ENCODE data around the gene KLHL30. TPM values are rescaled to one million over a fixed set of nuclear protein-coding genes. Genes with fewer than 3 reads are reported as not detected.

KLHL30 gene
- total and polyA plus RNA-seq, 3 experiments from 2014 or later: not detected

- Histone ChIP-seq H3K27me3 (ENCODE audit: insufficient read depth, low read length, poor library complexity, severe bottlenecking) (no peaks in the 10 kb centered on the region), H3K4me3 (ENCODE audit: low read length) (no peak overlapping the region), H3K4me1 (ENCODE audit: insufficient read depth, low read length) (no peaks in the 10 kb centered on the region), H3K36me3 (ENCODE audit: insufficient read depth, low read length) (no peaks in the 10 kb centered on the region), H3K9me3 (ENCODE audit: low read length) (no peaks in the 10 kb centered on the region), H3K27ac (ENCODE audit: low read depth, low read length) (no peak overlapping the region)
- H3K27me3 Mint-ChIP-seq: peaks cover 0 to 2% of the 10 kb centered on the region in 2 donors
- peak overlapping the region in 1 of 8 donors; percentile 10 for H3K27ac Mint-ChIP-seq
- H3K4me3 Mint-ChIP-seq: no peak overlapping the region
- no peaks in the 10 kb centered on the region for H3K4me1 Mint-ChIP-seq
- DNase-seq: no peak
- ChIA-PET POLR2A (no interaction called here), CTCF (no interaction called here)
- no peaks in the 10 kb centered on the region for H3K9me3 Mint-ChIP-seq
- H3K36me3 Mint-ChIP-seq: peaks cover 0 to 21% (median 5%) of the 10 kb centered on the region in 3 donors
These were observed 43.3 kb upstream of the KLHL30 start for GRCh38 chr2:238095143-238095542.

- ChIA-PET CTCF (no interaction called here), POLR2A (no interaction called here)
- DNase-seq: no peak
- H3K9me3 Mint-ChIP-seq: no peaks in the 10 kb centered on the region
- peaks cover 0 to 16% (median 5%) of the 10 kb centered on the region in 3 donors for H3K36me3 Mint-ChIP-seq
- no peaks in the 10 kb centered on the region for H3K4me1 ChIP-seq (ENCODE audit: insufficient read depth, low read length)
- H3K27ac ChIP-seq (ENCODE audit: low read depth, low read length): no peak overlapping the region
- H3K4me3 ChIP-seq (ENCODE audit: low read length): no peak overlapping the region
- H3K4me1 Mint-ChIP-seq: no peaks in the 10 kb centered on the region
- H3K9me3 ChIP-seq (ENCODE audit: low read length): no peaks in the 10 kb centered on the region
- H3K36me3 ChIP-seq (ENCODE audit: insufficient read depth, low read length): no peaks in the 10 kb centered on the region
- peak overlapping the region in 1 of 8 donors; percentile 57 for H3K27ac Mint-ChIP-seq
- no peaks in the 10 kb centered on the region for H3K27me3 ChIP-seq (ENCODE audit: insufficient read depth, low read length, poor library complexity, severe bottlenecking)
- H3K4me3 Mint-ChIP-seq: no peak overlapping the region
- peaks cover 0 to 2% of the 10 kb centered on the region in 2 donors for H3K27me3 Mint-ChIP-seq
These were observed 42.0 kb upstream of the KLHL30 start for GRCh38 chr2:238096311-238097011.

DNA sequence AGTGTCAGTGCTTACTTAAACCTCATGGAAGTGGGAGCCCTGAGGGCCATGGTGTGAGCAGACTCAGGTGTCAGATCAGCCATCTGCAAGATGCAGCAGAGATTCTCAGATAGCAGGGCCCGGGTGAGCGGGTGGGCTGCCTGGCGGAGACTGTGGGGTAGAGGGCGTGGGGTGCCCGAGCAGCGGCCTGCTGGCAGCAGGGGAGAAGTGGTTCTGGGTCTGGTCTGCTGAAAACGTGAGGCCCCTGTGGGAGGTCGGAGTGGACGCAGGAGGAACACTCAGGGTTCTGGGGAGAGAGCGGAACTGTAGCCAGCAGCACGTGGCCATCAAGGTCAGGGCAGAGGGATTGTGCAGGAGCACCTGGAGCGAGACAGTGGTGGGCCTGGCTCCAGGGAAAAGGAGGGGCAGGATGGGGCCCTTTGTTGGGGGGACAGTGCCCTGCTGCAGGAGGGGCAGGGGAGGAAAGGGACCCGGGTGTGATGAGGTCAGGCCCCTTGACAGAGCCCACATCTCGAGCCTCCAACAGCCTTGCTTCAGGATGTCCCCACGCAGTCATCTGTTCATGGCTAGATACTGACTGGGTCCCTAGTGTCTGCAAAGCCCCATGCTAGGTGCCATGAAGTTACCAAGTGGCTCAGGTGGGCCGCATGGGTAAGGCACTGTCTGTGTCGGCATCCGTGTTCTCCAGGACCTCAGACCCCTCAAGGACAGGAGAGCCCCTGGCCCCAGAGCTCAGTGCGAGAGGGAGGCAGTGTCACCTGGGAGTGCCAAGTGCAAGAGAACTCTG lies 41.1 kb upstream of the KLHL30 start:
- Mint-ChIP-seq H3K9me3 (no peaks in the 10 kb centered on the region), H3K27ac (peak overlapping the region in 1 of 8 donors; percentile 85), H3K4me3 (no peak overlapping the region), H3K36me3 (peaks cover 0 to 15% (median 4%) of the 10 kb centered on the region in 3 donors), H3K4me1 (no peaks in the 10 kb centered on the region), H3K27me3 (peaks cover 0 to 2% of the 10 kb centered on the region in 2 donors)
- Histone ChIP-seq H3K4me1 (ENCODE audit: insufficient read depth, low read length) (no peaks in the 10 kb centered on the region), H3K36me3 (ENCODE audit: insufficient read depth, low read length) (no peaks in the 10 kb centered on the region), H3K9me3 (ENCODE audit: low read length) (no peaks in the 10 kb centered on the region), H3K27ac (ENCODE audit: low read depth, low read length) (no peak overlapping the region), H3K27me3 (ENCODE audit: insufficient read depth, low read length, poor library complexity, severe bottlenecking) (no peaks in the 10 kb centered on the region), H3K4me3 (ENCODE audit: low read length) (no peak overlapping the region)
- CTCF ChIA-PET: no interaction called here
- POLR2A ChIA-PET: no interaction called here
- DNase-seq: no peak

DNA sequence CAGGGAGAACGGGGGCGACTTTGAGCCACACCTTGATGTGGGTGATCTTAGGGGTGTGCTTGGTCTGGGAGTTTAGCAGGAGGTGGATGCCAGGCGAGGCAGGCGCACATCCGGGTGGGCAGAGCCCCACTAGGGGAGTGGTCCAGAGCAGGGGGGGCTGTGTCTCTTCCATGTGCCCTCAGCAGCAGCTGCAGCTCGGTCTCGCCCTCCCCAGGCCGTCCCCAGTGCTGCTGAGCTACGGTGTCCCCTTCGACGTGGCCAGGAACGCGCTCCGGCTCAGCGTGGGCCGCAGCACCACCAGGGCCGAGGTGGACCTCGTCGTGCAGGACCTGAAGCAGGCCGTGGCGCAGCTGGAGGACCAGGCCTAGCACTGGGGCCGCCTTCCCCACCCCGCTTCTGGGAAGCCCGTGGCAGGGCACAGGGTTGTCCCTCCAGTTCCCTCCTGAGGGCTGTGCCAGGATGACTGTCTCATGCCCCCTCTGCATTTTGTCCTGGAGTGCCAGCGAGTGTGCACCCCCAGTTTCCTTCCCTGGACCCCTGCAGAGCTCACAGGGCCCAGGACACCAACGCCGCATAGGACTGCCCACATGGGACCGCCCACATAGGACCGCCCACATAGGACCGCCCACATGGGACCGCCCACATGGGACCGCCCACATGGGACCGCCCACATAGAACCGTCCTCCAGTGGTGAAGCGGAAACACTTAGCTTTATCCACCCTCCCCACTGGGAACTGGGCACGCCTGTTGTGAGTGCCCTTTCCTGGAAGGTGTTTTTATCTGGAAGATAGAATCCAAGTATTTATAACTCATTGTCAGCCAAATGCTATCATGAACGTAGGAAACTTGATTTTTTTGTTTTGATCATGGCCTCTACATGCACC lies 40.2 kb upstream of the KLHL30 start:
- ChIA-PET CTCF (no interaction called here), POLR2A (no interaction called here)
- Mint-ChIP-seq H3K4me3 (no peak overlapping the region), H3K27me3 (peaks cover 0 to 2% of the 10 kb centered on the region in 2 donors), H3K27ac (peak overlapping the region in 2 of 8 donors; percentile 60 to 85), H3K4me1 (no peaks in the 10 kb centered on the region), H3K36me3 (peaks cover 0 to 12% (median 0%) of the 10 kb centered on the region in 3 donors), H3K9me3 (no peaks in the 10 kb centered on the region)
- Histone ChIP-seq H3K27ac (ENCODE audit: low read depth, low read length) (no peak overlapping the region), H3K36me3 (ENCODE audit: insufficient read depth, low read length) (no peaks in the 10 kb centered on the region), H3K4me3 (ENCODE audit: low read length) (no peak overlapping the region), H3K27me3 (ENCODE audit: insufficient read depth, low read length, poor library complexity, severe bottlenecking) (no peaks in the 10 kb centered on the region), H3K4me1 (ENCODE audit: insufficient read depth, low read length) (no peaks in the 10 kb centered on the region), H3K9me3 (ENCODE audit: low read length) (no peaks in the 10 kb centered on the region)
- peak in 3 of 5 donors; percentile 16 to 60 (median 20) for DNase-seq

DNA sequence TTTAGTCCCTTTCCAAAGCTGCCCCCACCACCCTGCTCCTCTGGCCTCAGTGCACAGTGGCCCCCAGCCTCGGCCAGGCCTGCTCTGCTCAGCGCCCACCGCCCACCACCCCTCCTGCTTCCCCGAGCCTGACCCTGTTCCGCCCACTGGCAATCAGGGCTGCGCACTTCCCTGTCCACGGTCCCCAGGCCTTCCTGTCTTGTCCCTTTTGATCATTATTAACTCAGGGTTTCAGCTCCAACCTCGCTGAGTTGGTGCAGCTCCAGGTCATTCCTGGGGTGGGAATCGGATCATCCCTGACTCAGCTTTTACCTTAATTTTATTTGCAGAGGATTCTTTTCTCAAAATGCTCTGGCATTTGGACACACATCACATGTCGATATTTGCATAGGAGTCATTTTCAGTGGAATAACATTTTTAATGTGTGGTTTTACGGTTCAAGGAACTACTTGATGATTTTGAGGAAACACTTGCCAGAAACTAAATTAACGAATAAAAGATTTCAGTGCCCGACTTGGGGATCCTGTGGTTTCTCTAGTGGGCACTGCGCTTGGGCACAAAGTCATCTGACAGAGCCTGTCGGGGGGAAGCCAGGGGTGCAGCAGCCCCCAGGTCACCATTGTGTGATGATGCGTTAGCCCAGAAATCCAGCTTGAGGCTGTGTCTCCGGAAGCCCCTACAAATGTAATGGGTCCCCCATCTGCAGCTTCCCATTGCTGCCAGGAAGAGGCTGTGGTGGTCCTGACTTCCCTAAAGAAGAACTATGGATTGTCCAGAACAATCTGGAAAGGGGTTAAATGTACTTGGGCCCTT lies 39.4 kb upstream of the KLHL30 start:
- no peak overlapping the region for H3K4me3 ChIP-seq (ENCODE audit: low read length)
- no peaks in the 10 kb centered on the region for H3K9me3 ChIP-seq (ENCODE audit: low read length)
- H3K9me3 Mint-ChIP-seq: no peaks in the 10 kb centered on the region
- POLR2A ChIA-PET: interaction anchor here (0.5 kb wide), 1 partner anchor 13 kb away, joined by 3 read pairs; no protein-coding TSS in a partner anchor
- no peaks in the 10 kb centered on the region for H3K27me3 ChIP-seq (ENCODE audit: insufficient read depth, low read length, poor library complexity, severe bottlenecking)
- H3K4me3 Mint-ChIP-seq: no peak overlapping the region
- no peaks in the 10 kb centered on the region for H3K4me1 ChIP-seq (ENCODE audit: insufficient read depth, low read length)
- H3K4me1 Mint-ChIP-seq: no peaks in the 10 kb centered on the region
- peaks cover 0 to 8% (median 0%) of the 10 kb centered on the region in 3 donors for H3K36me3 Mint-ChIP-seq
- CTCF ChIA-PET: no interaction called here
- no peak for DNase-seq
- no peaks in the 10 kb centered on the region for H3K27me3 Mint-ChIP-seq
- peak overlapping the region in 1 of 8 donors; percentile 60 for H3K27ac Mint-ChIP-seq
- no peaks in the 10 kb centered on the region for H3K36me3 ChIP-seq (ENCODE audit: insufficient read depth, low read length)
- no peak overlapping the region for H3K27ac ChIP-seq (ENCODE audit: low read depth, low read length)

- Mint-ChIP-seq H3K36me3 (peaks cover 0 to 8% (median 0%) of the 10 kb centered on the region in 3 donors), H3K27me3 (no peaks in the 10 kb centered on the region), H3K4me1 (no peaks in the 10 kb centered on the region), H3K4me3 (no peak overlapping the region), H3K27ac (no peak overlapping the region), H3K9me3 (no peaks in the 10 kb centered on the region)
- H3K4me3 ChIP-seq (ENCODE audit: low read length): no peak overlapping the region
- no peak overlapping the region for H3K27ac ChIP-seq (ENCODE audit: low read depth, low read length)
- POLR2A ChIA-PET: interaction anchor here (0.5 kb wide), 1 partner anchor 13 kb away, joined by 3 read pairs; no protein-coding TSS in a partner anchor
- H3K36me3 ChIP-seq (ENCODE audit: insufficient read depth, low read length): no peaks in the 10 kb centered on the region
- H3K4me1 ChIP-seq (ENCODE audit: insufficient read depth, low read length): no peaks in the 10 kb centered on the region
- H3K27me3 ChIP-seq (ENCODE audit: insufficient read depth, low read length, poor library complexity, severe bottlenecking): no peaks in the 10 kb centered on the region
- DNase-seq: no peak
- CTCF ChIA-PET: no interaction called here
- H3K9me3 ChIP-seq (ENCODE audit: low read length): no peaks in the 10 kb centered on the region
These were observed 38.8 kb upstream of the KLHL30 start for GRCh38 chr2:238099714-238100048.

GRCh38 chr2:238100049-238100820 lies 38.2 kb upstream of the KLHL30 start, which contains the start of gene ESPNL:
Gene ESPNL (plus strand): TSS chr2:238100340. CDS start chr2:238100420, 80 bp downstream.
- Histone ChIP-seq H3K27ac (ENCODE audit: low read depth, low read length) (no peak within 1 kb of the TSS), H3K27me3 (ENCODE audit: insufficient read depth, low read length, poor library complexity, severe bottlenecking) (no peaks in the 10 kb centered on the region), H3K36me3 (ENCODE audit: insufficient read depth, low read length) (no peaks in the 10 kb centered on the region), H3K9me3 (ENCODE audit: low read length) (no peaks in the 10 kb centered on the region), H3K4me3 (ENCODE audit: low read length) (no peak within 1 kb of the TSS), H3K4me1 (ENCODE audit: insufficient read depth, low read length) (no peaks in the 10 kb centered on the region)
- Mint-ChIP-seq H3K36me3 (peaks cover 0 to 4% (median 0%) of the 10 kb centered on the region in 3 donors), H3K4me3 (no peak within 1 kb of the TSS), H3K27me3 (no peaks in the 10 kb centered on the region), H3K4me1 (no peaks in the 10 kb centered on the region), H3K27ac (no peak within 1 kb of the TSS), H3K9me3 (no peaks in the 10 kb centered on the region)
- POLR2A ChIA-PET: no interaction called here
- CTCF ChIA-PET: no interaction called here
- no peak for DNase-seq

Measured in CD8-positive, alpha-beta memory T cell (primary cell).